ENCODE results near the gene TDRD10.

- TF ChIP-seq CTCF (IDR thresholded peaks at IDR 0.05; ENCODE audit: low read depth, low read length, missing input control), result no peak
- no peak for TF ChIP-seq GABPA (IDR thresholded peaks at IDR 0.05 in 1 of 2, conservative IDR thresholded peaks at IDR 0.05 in 1 of 2)
- no peak for TF ChIP-seq MAX (IDR thresholded peaks at IDR 0.05)
- no peak for TF ChIP-seq YY1 (IDR thresholded peaks at IDR 0.05)
Measured at GRCh38 chr1:154519591-154519991, 17.6 kb downstream of the TDRD10 start.

All from liver (tissue), 3 donors.